ENCODE data around the gene ZNF282.
"Not testable (repeated sequence)": the region's sequence is repeated elsewhere in the genome, so short reads cannot be mapped to it uniquely, and the experiment has no call there.

The ZNF282 gene

DNA sequence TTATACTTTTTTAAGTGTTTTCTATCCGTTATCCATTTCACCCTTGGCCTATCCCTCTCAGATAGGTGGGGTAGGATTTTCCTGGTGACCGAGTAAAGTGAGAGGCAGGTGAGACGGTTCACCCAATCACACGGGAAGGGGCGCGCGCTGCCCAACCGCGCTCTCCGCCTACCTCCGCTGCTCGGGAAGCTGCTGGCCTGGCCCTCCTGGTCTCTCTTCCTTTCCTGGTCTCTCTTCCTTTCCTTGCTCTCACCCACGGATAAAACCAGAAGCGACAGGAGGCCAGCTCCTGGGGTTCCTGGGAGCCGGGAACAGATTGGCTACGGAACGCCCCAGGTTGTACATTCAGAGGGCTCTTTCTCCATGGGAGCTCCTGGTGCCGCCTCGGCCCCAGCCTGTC is 29.8 kb downstream of the ZNF282 start:
- DNase-seq (ENCODE audit: low spot score), result no peak

DNA sequence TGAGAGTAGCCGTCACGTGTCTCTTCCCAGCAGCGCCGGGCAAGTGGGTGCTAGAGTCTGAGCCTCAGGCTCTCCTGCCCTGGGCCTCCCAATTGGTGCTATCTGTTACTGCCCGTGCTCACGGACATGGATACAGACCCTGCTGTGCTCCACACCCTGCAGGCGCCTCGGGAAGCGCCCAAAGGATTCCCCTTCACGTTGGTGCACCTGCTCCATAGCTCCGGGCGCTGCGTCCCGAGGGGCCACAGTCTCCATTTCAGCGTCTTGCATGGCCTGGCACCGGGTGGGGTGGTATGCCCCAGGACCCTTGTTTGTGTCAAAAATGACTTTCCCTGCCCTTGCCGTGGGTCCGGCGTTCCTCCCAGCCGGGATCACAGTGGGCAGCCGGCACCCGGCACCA is 30.3 kb downstream of the ZNF282 start:
- DNase-seq (ENCODE audit: low spot score), result no peak

DNA sequence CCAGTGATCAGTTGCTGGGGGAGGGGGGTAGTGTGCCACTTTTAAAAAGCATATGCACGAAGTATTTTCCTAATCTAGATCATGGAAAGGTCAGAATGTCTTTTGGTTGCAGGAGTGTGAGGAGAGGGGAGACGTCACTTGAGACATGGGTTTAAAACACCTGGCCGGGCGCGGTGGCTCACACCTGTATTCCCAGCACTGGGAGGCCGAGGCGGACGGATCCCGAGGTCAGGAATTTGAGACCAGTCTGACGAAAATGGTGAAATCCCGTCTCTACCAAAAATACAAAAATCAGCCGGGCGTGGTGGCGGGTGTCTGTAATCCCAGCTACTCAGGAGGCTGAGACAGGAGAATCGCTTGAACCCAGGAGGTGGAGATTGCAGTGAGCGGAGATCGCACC is 31.0 kb downstream of the ZNF282 start:
- DNase-seq (ENCODE audit: low spot score), result not testable (repeated sequence)

DNA sequence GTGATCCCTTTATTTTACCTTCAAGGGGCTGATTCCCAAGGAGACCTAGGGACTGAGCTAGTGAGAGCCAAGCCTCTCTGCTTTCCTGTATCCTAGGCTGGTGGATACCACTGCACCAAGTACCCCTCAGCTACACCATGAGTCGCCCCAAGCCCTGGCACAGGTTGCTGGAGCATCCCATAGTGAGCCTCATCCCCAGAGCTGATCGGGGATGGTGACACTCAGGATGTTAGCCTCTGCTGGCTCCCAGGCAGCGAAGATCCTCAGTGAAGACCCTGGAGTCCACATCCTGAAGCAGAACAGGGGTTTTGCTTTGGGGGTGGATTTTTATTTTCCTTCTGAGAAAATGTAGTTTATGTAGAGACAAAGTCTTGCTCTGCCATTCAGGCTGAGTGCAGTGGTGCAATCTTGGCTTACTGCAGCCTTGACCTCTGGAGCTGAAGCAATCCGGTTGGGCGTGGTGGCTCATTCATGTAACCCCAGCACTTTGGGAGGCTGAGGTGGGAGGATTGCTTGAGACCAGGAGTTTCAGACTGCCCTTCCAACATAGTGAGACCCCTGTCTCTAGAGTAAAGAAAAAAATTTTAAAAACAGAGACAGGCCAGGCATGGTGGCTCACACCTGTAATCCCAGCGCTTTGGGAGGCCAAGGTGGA is 31.6 kb downstream of the ZNF282 start:
- no peak for DNase-seq (ENCODE audit: low spot score)

DNA sequence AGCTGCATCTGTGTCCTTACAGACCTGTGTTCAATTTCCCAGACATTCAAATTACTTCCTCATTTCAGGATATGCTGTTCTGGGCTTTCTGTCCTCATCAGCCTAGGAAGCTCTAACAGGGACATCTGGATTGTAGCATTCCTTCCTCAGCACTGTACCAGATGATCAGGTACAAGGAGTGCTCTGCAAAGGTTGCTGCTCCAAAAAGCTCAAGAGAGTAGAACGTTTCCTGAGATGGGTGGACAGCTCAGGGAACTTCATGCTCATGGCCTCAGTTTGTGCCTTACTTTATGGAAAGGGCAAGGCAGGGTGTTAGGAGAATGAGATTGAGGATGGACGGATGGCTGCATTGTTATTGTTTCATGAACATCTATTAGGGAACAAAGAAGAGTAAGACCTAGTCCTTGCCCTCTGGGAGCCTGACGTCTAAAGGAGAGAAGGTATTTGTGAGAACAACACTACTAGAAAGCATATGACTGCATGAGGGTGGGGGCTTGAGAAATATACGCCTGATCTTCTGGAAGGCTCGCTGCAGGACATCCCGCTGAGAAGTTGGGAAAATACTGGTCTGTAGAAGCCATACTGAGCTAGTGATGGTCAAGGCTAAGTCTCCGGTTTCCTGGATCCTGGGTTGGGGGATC is 33.6 kb downstream of the ZNF282 start:
- DNase-seq (ENCODE audit: low spot score), result no peak

DNA sequence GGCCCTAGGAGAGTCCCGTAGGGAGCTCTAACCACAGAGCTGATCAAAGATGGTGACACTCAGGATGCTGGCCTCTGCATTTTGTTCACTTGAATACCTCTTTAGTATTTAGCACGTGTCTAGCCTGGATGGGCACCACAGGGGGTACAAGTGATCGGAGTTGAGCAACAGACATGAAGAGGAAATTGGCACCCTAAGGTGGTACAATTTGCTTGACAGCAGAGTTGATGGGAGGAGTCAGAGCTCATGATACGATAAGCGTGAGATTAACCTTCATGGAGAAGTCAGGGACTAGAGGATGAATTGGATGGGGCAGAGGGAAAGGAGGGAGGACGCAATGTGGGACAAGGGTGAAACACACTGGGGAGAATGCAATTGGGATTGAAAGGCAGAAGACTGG is 34.2 kb downstream of the ZNF282 start:
- DNase-seq (ENCODE audit: low spot score), result no peak

DNA sequence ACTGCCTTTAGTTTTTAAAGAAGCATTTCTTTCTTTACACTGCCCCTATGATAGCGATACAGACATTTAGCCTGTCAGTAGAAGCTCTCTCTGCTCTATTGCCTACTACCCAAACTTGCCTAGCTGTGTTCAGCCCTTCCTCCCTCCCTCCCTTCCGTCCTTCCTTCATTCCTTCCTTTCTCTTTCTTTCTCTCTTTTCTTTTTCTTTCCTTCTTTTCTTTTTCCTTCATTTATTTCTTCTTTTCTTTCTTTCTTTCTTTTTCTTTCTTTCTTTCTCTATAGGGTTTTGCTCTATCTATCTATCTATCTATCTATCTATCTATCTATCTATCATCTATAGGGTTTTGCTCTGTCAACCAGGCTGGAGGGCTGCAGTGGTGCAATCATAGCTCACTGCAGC is 37.0 kb downstream of the ZNF282 start:
- no peak for DNase-seq (ENCODE audit: low spot score)

DNA sequence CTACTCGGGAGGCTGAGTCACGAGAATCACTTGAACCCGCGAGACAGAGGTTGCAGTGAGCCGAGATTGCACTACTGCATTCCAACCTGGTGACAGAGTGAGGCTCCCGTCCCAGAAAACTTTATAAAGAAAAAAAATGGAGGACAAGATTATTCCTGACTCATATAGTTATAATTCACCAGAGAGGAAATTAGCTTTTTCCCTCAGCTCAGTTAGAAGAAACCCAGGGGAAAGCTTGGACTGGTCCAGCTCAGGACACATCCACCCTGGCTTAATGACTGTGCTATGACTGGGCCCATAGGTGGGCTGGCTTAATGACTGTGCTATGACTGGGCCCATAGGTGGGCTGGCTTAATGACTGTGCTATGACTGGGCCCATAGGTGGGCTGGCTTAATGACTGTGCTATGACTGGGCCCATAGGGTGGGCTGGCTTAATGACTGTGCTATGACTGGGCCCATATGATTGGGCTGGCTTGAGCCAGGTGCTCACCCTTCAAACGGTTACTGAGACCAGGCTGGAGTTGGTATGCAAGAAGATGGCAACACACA is 38.4 kb downstream of the ZNF282 start:
- DNase-seq (ENCODE audit: low spot score), result not testable (repeated sequence)

DNA sequence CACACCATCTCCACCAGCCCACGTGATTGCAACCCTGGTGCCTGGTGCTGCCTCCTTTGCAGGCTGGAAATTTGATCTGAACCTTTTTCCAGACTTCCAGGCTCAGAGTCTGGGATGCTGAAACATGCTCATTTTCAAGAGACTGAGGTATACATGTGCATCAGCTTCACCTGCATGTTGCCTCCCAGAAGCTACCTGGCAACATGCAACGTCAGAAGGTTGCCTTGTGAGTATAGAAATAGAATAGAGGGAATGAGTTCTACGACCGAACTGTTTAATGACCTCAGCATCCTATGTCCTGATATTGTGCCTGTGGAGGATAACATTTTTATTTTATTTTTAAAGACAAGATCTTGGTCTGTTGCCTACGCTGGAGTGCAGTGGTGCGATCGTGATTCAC is 42.2 kb downstream of the ZNF282 start:
- DNase-seq (ENCODE audit: low spot score), result no peak

DNA sequence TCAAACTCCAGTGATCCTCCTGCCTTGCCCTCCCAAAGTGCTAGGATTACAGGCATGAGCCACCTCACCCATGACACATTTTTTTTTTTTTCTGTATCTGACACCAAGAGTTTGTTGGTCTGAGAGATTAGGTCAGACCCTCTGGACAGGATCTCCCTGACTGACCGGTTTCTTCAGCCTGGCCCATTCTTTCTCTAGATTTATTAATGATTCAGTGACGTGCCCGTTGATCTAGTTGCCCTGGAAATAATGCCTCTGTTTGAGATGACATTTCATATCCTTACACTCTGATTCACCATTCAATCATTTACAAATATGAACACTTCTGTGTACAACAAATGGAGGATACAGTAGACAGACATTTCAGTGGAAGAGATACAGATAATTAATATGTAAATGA is 42.7 kb downstream of the ZNF282 start:
- DNase-seq (ENCODE audit: low spot score), result no peak

DNA sequence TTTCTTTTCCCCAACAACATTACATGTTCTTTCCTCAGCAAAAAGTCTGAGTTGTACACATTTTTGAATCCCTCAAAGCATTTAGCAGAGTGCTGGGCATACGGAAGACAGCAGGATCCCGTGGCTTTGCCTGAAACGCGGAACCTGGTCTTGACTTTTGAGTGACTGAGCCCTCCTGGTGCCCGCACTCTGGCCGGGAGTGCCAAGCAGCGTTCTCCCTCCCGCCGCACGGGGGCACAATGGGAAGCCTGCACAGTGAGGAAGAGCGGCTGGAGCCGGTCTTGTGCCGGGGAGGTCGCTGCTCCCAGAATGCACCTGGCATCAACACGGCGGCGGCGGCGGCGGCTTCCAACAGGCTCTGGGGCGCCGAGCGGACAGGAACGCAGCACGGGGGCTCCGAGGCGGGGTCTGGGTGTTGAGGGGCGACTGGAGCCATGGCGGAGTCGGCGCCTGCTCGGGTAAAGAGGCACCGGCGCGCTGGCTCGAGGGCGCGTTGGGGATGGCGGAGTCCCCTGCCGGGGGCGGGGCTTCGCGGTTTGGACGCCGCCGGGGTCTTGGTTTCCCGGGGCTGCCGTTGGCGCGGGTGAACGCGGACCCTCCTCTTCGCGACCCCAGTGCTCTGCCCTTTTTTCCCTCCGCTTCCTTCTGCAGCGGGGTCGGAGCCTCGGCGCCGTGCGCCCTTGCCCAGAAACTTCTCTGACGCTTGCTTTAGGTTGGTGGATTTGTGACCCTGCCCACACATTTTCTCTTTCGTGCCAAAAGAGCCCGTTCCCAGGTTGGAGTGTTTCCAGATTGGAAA is 44.2 kb downstream of the ZNF282 start, which contains the start of gene ZNF212:
Gene ZNF212 (plus strand): TSS at position 307 of the 799 bp plus-strand sequence. CDS start 128 bp downstream, at position 435.
- peak; percentile 89 for DNase-seq (ENCODE audit: low spot score)

DNA sequence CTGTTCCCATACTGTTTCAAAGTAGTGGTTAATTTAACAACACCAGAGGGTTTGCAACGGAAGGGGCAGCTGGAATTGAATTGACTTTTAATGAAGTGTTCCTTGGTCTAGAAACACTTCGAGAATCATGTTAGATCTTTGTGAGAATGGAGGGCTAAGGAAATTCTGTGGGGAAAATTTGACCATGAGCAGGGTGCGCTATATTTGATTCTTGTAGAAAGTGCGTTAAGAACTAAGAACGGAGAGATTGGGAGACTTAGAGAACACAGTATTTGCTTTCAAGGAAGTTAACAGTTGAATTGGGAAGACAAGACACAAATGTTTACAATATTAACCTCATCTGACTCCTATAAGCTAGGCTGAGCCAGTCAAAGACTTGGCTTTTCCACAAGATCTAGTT is 45.3 kb downstream of the ZNF282 start:
- no peak for DNase-seq (ENCODE audit: low spot score)

DNA sequence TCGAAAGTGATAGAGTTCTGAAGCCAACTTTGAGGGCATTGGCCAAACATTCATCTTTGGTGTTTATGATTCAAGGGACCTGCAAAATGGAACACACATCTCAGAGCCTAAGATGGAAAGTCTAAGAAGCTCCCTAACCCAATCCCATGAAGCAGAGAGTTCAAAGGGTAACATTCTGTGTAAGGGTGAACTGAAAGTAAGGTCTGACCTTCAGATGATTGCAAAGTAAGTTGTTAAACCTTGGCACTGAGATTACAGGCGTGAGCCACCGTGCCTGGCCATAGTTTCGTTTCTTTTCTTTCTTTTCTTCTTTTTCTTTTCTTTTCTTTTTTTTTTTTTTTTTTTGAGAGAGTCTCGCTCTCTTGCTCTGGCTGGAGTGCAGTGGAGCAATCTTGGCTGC is 46.4 kb downstream of the ZNF282 start:
- DNase-seq (ENCODE audit: low spot score), result no peak

DNA sequence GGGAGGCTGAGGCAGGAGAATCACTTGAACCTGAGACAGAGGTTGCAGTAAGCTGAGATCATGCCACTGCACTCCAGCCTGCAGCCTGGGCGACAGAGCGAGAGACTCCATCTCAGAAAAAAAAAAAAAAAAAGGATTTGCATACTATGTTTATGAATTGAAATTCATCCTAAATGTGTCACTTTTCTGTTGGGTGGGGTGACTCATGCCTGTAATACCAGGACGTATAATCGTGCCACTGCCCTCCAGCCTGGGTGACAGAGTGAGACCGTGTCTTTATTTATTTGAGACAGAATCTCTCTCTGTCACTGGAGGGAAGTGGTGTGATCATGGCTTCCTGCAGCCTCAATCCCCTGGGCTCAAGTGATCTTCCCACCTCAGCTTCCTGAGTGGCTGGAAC is 49.9 kb downstream of the ZNF282 start:
- no peak for DNase-seq (ENCODE audit: low spot score)

DNA sequence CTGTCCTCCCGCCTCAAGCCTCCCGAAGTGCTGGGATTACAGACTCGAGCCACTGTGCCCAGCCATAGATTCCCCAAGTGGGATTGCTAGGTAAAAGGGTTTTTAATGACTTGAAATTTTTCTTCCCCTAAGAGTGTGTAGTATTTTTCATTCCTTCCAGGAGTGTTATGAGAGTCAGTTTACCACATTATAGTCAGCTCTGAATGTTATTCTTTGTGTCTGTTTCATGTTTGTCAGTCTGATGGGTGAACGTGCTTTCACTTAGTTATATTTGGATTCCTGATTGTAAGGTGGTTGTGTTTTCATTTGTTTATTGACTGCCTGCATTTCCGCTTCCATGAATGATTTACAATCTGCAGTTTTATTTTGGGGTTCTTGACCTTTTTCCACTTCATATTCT is 50.4 kb downstream of the ZNF282 start:
- DNase-seq (ENCODE audit: low spot score), result no peak

DNA sequence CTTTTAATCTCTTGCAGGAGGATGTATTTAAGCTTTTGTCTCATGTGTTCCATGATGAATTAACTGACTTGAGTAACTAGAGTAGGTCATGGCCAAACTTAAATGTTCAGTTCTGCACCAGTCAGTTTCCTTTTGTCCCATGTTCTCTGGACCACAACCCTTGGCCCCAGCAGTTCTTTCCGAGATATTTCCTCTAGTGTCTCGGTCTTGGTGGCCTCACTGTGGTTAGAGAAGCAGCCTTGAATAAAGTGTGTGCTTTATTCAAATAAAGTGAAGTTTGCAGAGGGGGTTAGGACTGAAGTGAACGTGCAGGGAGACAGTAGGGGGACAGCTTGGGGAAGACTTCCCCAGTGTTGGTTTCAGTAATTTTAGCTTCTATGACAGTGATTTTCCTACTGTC is 53.4 kb downstream of the ZNF282 start:
- no peak for DNase-seq (ENCODE audit: low spot score)

DNA sequence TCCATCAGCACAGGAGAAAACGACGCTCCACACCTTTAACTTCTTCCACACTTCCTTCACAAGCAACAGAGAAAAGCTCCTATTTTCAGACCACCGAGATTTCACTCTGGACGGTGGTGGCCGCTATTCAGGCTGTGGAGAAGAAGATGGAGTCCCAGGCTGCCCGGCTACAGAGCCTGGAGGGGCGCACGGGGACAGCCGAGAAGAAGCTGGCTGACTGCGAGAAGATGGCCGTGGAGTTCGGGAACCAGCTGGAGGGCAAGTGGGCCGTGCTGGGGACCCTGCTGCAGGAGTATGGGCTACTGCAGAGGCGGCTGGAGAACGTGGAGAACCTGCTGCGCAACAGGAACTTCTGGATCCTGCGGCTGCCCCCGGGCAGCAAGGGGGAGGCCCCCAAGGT is 54.8 kb downstream of the ZNF282 start:
- DNase-seq (ENCODE audit: low spot score), result not testable (repeated sequence)

DNA sequence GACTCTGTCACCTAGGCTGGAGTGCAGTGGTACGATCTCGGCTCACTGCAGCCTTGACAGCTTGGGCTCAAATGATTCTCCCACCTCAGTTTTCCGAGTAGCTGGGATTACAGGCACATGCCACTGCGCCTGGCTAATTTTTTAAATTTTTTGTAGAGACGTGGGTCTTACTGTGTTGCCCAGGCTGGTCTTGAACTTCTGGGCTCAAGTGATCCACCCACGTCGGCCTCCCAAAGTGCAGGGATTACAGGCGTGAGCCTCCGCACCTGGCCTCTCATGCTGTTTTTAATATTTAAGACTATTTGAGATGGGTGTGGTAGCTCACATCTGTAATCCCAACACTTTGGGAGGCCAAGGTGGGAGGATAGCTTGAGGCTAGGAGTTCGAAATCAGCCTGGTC is 56.2 kb downstream of the ZNF282 start:
- DNase-seq (ENCODE audit: low spot score), result not testable (repeated sequence)

DNA sequence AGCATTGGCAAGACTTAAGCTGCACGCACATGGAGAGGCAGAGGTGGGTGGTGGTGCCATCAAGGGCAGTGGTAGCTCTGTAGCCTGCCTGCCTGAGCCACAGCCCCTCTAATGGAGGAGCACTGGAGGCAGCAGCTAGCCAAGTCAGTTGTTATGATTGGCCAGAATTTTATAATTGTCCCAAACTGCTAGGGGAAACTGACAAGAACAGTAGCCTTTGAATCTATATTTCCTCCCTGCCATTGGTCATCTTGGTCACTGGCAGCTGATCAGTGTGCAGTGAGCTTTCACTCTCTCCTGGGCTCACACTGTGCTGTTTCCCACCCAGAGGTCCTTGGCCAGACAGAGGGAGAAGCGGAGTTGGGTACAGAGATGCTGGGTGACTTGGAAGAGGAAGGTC is 57.0 kb downstream of the ZNF282 start:
- DNase-seq (ENCODE audit: low spot score), result no peak

DNA sequence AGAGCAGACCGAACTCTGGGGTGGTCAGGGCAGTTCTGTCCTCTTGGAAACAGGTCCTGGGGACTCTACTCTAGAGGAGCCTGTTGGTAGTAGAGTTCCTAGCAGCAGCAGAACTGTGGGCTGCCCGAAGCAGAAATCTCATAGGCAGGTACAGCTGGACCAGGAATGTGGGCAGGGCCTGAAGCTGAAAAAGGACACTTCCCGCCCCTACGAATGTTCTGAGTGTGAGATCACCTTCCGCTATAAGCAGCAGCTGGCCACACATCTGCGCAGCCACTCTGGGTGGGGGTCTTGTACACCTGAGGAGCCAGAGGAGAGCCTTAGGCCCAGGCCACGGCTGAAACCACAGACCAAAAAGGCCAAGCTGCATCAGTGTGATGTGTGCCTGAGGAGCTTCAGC is 58.3 kb downstream of the ZNF282 start:
- DNase-seq (ENCODE audit: low spot score), result no peak

DNA sequence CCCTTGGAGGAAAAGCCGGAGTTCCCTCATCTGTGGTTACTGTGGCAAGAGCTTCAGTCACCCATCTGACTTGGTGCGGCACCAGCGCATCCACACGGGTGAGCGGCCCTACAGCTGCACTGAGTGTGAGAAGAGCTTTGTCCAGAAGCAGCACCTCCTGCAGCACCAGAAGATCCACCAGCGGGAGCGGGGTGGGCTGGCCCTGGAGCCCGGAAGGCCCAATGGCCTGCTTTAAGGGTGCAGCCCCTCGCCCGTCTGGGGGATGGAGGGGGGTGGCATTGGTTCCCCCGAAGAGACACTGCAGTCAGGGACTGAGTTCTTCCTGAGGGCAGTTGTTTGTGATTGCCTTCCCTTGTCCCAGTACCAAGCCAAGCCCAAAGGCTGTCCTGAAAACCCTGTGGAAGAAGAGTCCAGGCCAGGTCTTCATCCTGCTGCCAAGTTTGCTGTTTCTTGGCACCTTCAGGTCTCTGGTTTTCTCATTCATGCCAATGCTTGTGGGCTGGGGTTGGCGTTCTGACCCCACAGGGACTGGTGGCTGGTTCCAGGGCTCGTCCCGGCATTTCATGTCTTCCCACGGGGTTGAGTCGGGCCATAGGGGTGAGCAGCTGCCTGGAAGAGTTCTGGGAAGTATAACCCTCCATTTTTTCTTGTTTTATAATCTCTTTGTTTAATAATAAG is 59.0 kb downstream of the ZNF282 start:
- DNase-seq (ENCODE audit: low spot score), result no peak

DNA sequence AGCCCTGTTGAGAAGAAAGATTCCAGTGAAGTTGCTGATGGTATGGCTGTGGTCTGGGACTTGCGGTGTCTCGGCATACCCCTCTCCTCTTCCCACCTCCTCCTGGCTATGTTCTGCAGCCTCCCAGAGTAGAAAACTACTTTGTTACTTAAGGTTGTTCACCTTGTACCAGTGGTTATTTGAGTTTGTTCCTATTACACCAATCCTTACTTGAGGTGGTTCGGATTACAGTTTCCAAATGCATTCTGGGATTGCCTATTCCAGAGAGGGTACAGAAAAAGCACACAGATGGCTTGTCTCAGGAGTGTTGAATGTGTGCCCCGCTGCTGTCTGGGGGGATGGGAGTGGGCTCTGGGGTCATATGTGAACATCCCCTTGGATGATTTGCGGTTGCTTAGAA is 59.8 kb downstream of the ZNF282 start:
- DNase-seq (ENCODE audit: low spot score), result no peak

Data from SW480 (cell line).